GM12874 (cell line): ENCODE data around the gene RCOR2.

Experiments
- TF ChIP-seq, protein P1 (sequence below): IDR thresholded peaks from 2 replicates; pipeline ENCODE4 v1.5.1; 2011; ENCODE audit warnings: low read depth, mild to moderate bottlenecking, control low read depth, low read length, moderate library complexity; ENCODE audit not compliant: insufficient read depth

RCOR2 gene

DNA sequence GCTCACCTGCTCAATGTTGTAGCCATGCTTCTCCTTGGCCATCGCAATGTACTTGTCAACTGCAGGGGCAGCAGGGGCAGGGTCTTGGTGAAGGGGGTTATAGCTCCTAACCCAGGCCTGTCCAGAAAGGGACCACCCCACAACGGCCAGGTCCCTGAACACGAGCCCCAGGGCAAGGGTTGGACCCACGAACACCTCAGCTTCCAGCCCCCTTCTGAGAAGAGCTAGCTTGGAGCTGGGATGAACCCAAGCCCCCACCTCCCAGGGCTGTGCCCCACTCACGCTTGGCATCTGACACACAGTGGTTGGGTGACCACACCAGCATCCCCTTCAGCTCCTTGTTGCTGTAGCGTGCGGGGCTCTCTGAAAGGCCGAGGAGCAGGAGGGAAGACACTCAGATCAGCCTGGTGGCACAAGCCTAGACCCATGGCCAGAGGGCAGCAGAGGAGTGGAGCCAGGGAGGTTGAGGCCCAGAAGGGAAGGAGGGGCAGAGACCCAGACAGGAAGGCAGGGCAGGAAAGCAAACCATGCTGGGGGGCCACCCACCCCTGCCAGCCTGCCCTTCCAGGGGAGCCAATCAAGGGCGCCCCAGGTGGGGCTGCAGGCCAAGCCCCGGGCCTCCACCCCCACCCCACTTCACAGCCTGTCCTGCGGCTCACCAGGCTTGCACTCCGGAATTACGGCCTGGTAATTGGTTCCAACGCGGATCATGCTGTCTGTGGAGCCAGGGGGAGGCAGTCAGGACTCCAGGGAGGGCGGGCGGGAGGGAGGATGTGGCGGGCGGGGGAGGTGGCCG, 1.9 kb downstream of the RCOR2 start:
- TF ChIP-seq, protein P1, sequence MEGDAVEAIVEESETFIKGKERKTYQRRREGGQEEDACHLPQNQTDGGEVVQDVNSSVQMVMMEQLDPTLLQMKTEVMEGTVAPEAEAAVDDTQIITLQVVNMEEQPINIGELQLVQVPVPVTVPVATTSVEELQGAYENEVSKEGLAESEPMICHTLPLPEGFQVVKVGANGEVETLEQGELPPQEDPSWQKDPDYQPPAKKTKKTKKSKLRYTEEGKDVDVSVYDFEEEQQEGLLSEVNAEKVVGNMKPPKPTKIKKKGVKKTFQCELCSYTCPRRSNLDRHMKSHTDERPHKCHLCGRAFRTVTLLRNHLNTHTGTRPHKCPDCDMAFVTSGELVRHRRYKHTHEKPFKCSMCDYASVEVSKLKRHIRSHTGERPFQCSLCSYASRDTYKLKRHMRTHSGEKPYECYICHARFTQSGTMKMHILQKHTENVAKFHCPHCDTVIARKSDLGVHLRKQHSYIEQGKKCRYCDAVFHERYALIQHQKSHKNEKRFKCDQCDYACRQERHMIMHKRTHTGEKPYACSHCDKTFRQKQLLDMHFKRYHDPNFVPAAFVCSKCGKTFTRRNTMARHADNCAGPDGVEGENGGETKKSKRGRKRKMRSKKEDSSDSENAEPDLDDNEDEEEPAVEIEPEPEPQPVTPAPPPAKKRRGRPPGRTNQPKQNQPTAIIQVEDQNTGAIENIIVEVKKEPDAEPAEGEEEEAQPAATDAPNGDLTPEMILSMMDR = no peak

DNA sequence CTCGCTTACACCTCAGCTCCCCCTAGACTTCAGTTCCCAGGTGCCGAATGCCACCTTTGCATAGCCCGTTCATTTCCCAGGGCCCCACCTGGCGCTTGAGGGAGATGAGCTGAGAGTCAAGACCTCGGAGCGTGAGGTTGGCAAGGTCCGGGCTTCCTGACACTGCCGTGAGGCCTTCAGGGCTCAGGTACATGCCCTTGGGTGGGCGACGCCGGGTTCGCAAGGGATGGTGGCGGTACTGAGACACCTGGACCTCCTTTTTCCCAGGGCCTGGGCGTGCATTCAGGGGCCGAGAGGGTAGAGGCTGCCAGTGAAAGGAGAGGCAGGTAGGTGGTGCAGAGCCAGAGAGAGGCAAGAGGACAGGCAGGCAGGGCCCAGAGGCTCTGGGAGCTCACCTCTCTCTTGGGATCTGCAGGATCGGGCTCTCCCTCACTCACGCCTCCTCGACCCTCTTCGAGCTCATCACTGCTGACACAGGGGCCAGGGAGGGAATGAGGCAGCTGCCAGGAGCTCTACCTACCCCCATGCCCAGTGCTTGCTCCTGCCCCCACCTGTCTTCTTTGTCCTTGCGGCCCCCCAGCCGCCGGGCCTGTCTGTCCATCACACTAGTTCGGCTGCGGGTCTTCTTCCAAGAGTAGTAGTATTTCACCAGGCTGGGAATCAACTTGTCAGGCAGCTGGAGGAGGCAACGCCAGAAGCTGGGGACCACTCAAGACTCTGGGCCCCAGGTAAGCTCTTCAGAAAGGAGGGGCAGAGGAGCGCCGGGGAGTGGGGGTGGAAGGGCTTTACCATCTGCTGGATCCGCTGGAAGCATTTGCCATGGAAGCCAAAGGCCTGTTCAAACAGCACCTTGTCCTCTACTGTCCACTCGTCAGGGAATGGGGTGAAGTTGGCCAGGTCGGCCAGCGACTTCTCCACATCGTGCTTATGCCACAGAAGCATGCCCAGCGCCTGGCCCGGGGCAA, 2.8 kb downstream of the RCOR2 start:
- TF ChIP-seq, protein P1 = no peak

DNA sequence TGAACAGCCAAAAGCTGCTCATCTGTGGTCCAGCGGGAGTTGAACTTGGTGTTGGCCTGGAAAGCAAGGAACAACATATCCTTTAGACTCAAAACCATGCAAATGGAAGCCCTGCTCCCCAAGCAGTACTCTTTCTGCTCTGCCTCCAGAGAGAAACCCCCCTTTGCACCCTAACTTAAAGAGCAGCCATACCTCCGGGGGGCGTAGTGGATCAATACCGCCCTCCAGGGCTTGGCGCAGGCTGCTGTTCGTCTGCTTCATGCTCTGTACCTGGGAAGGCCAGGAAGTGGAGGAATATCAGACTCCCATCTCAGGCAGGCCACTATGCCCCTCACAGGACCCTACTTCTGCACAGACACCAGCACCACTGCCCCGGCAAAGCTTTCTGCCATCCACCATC, 4.3 kb downstream of the RCOR2 start:
- TF ChIP-seq, protein P1 = 0 out of 2 replicates have a peak, but pooled peaks have one; percentile 4

DNA sequence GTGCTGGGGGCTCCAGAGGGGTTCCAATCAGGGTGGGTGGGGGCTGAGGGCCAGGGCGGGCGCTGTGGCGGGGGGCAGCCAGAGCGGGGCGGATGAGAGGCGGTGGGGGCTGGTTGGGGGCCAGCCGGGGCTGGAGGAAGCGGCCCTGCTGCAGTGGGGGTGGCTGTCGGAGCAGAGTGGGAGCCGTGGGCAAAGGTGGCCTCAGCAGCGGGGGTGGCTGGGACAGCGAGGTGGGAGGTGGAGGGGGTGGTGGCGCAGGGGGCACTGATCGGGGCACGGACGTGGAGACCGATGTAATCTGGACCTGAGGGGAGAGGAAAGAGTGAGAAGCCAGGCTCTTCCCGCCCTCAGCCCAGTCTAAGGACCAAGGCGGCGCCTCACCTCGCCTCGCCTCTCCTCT, 5.1 kb downstream of the RCOR2 start:
- TF ChIP-seq, protein P1 = no peak

DNA sequence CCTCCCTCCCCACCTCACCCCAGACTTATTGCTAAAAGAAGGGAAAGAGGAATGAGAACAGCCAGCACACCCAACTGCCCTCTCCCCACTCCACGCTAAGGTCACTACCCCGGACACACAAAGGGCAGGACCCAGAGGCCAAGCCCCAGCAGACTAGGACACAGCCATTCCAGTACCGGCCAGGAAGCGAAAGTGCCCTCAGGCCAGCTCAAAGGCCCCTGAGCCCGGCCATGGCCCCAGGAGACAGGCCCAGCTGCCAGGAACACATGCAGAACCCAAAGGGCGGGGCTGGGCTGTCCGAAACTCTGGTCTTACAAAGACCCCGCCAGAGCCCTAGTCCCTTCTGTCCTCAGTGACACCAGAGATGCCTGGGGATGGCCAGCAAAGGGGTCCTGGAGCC, 5.5 kb downstream of the RCOR2 start:
- TF ChIP-seq, protein P1 = no peak

DNA sequence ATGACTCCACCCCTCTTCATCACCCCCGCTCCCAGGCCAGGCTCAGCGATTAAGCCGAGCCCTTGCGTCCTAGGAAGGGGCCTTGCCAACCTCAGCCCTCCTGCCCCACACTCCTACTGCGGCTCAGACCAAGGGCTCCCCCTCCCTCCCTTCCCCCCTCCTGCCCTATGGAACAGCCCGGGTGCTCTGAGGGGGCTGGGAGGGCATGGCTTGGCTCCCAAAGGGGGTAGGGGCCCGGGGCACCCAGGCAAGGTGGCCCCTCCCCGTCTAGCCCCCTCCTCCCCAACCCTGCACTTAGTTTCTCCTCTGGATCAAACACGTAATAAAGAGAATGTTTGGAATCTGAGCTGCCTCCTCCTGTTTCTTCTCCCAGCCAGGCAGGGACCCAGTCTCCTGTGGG, 6.3 kb downstream of the RCOR2 start:
- TF ChIP-seq, protein P1 = no peak

DNA sequence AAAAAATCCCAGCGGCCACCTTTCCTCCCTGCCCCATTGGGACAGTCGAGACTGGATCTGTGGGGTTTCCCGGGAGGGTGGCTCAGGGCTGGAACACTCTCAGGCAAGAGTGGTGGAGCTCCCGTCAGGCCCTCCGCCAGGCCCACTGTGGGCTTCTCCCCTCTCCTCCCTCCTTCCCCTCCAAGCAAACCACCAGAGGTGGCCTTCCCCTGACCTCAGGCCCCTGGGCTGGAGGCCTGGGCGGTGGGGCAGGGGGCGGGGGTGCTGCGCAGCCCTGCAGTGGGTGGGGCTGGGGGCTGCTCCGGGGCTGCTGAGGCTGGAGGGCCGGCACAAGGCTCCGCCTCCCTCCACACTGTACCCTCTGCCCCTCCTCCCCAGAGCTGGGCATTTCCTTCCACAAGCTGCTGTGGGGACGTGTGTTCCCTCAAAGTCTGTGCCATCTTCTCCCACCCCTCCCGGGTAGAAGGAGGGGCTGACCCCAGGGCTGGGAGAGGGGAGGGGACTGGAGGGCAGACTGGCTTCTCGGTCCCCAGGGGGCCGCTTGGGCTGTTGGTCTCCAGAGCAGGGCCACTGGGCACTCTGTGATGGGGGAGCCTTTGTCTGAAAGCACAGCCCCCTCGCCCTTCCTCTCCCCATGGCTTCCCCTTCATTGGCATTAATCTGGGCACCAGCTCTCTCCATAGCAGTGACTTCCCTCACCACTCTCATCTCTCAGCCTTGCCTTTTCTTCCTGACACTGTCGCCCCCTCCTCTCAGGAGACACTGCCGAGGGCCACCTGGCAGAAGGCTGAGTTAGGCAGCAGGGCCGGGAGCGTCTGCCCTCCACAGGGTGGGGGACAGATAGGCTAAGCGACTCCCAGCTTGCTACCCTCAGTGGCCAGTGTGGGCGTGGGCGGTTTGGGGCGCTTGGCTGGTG, 7.1 kb downstream of the RCOR2 start:
- TF ChIP-seq, protein P1 = no peak
